Neural progenitor cell (in vitro differentiated cells): ENCODE data around the gene COX19. TPM values are rescaled to one million over a fixed set of nuclear protein-coding genes. Genes with fewer than 3 reads are reported as not detected.
"Not testable (repeated sequence)": the region's sequence is repeated elsewhere in the genome, so short reads cannot be mapped to it uniquely, and the experiment has no call there.

Experiments used
- DNase-seq: peaks from one replicate; pipeline ENCODE4 v3.0.0-alpha.2; 2016; ENCODE audit warnings: low spot score
- H2AFZ ChIP-seq: fragments of 200-600 bp; sonication (generic); replicated peaks from 2 replicates; pipeline ENCODE4 v1.6.1; 2016; ENCODE audit warnings: antibody characterized with exemption
- H3F3A ChIP-seq: fragments of 200-600 bp; sonication (generic); 2 replicates; pipeline ENCODE4 v1.6.1; 2016; ENCODE audit warnings: antibody characterized with exemption, low read depth
- H3K27ac ChIP-seq: fragments of 200-600 bp; sonication (generic); 2 replicates; pipeline ENCODE4 v1.5.1; 2016; ENCODE audit warnings: mild to moderate bottlenecking
- H3K27me3 ChIP-seq: fragments of 200-600 bp; sonication (generic); 2 replicates; pipeline ENCODE4 v1.6.1; 2016; ENCODE audit warnings: mild to moderate bottlenecking, moderate library complexity
- H3K36me3 ChIP-seq: fragments of 200-600 bp; sonication (generic); 2 replicates; pipeline ENCODE4 v1.5.1; 2016
- H3K4me1 ChIP-seq: fragments of 200-600 bp; sonication (generic); 2 replicates; pipeline ENCODE4 v1.6.1; 2016; ENCODE audit warnings: mixed run types
- H3K4me2 ChIP-seq: fragments of 200-600 bp; sonication (generic); 2 replicates; pipeline ENCODE4 v1.6.1; 2016
- H3K4me3 ChIP-seq: fragments of 200-600 bp; sonication (generic); 2 replicates; pipeline ENCODE4 v1.5.1; 2016
- H3K79me2 ChIP-seq: fragments of 200-600 bp; sonication (generic); 2 replicates; pipeline ENCODE4 v1.6.1; 2016; ENCODE audit warnings: low read depth
- H3K9ac ChIP-seq: fragments of 200-600 bp; sonication (generic); 2 replicates; pipeline ENCODE4 v1.6.1; 2016
- H3K9me3 ChIP-seq: fragments of 200-600 bp; sonication (generic); 2 replicates; pipeline ENCODE4 v1.5.1; 2016; ENCODE audit warnings: low read depth
- H4K20me1 ChIP-seq: fragments of 200-600 bp; sonication (generic); 2 replicates; pipeline ENCODE4 v1.6.1; 2016; ENCODE audit warnings: low read depth
- H3K27ac Mint-ChIP-seq: 3 replicates; pipeline ENCODE4 v1.8.0; 2021; ENCODE audit warnings: mixed read lengths
- H3K27me3 Mint-ChIP-seq: 2 replicates; pipeline ENCODE4 v1.8.0; 2022; ENCODE audit warnings: low read depth, mild to moderate bottlenecking, inconsistent platforms, moderate library complexity, mixed read lengths; ENCODE audit not compliant: insufficient read depth
- H3K36me3 Mint-ChIP-seq: 3 replicates; pipeline ENCODE4 v1.8.0; 2021; ENCODE audit warnings: mixed read lengths
- H3K4me1 Mint-ChIP-seq: 3 replicates; pipeline ENCODE4 v1.8.0; 2021; ENCODE audit warnings: mixed read lengths
- H3K4me3 Mint-ChIP-seq: 3 replicates; pipeline ENCODE4 v1.8.0; 2021; ENCODE audit warnings: mild to moderate bottlenecking, moderate library complexity, mixed read lengths
- H3K9me3 Mint-ChIP-seq: 3 replicates; pipeline ENCODE4 v1.8.0; 2020; ENCODE audit warnings: mixed read lengths
- CTCF ChIP-seq: fragments of 200-600 bp; sonication (generic); IDR thresholded peaks from 2 replicates; pipeline ENCODE4 v1.5.1; 2017; ENCODE audit warnings: antibody characterized with exemption, mild to moderate bottlenecking
- EZH2 ChIP-seq: fragments of 200-600 bp; sonication (generic); IDR thresholded peaks from 2 replicates; pipeline ENCODE4 v1.6.1; 2017; ENCODE audit warnings: antibody characterized with exemption, mild to moderate bottlenecking, moderate library complexity
- EZH2phosphoT487 ChIP-seq: fragments of 200-600 bp; sonication (generic); IDR thresholded peaks from 2 replicates; pipeline ENCODE4 v1.6.1; 2017; ENCODE audit warnings: antibody characterized with exemption
- total RNA-seq: library from RNA; depleted of rRNA; stranded (reverse); fragments of >200 nt; gene quantifications from 2 replicates; pipeline ENCODE4 v1.2.3, GENCODE V29; 2015; ENCODE audit warnings: low replicate concordance

Gene COX19
- total RNA-seq, 1 donor from 2014 or later: 15.1 TPM

DNA sequence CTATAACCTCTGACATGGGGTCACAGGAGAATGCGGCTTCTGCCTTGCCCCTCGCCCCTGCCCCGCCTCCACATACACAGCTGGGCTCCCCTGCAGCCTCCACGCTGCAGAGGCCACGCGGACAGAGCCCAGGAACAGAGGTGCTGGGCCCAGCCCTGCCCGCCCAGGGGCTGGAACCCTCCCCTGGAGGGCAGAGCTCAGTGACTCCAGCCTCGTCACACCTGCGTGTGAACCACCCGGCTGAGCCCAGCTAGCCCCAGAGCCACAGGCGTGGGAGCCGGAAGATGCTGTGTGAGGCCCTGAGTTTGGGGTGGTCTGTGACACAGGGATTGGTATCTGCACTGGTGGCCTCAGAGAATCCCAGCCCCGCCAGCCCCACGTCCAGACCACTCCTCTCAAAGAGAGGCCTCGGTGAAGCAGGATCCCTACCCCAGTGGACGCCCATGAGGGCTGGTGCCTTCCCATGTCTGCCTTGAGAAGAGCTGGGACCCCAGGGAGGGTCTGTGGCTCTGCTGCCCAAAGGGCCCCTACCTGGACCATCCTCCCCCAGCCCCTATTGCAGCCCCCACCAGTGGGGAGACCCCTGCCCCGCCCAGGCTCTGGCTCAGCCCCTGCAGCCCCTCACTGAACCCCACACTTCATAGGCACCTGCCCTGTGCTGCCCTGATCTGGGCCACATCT, 12.8 kb downstream of the COX19 start:
- Histone ChIP-seq H3K4me1 (peaks cover 9% of the 10 kb centered on the region), H3K4me3 (no peak overlapping the region), H3K9ac (no peak overlapping the region), H3K79me2 (no peaks in the 10 kb centered on the region), H3F3A (peaks cover 6% of the 10 kb centered on the region), H3K27me3 (no peaks in the 10 kb centered on the region), H3K36me3 (no peaks in the 10 kb centered on the region), H2AFZ (no peak overlapping the region), H4K20me1 (peaks cover 10% of the 10 kb centered on the region), H3K9me3 (no peaks in the 10 kb centered on the region), H3K27ac (no peak overlapping the region), H3K4me2 (no peak overlapping the region)
- peaks cover 17% of the 10 kb centered on the region for H3K27me3 Mint-ChIP-seq
- H3K4me3 Mint-ChIP-seq: no peak overlapping the region
- TF ChIP-seq EZH2 (no peak), EZH2phosphoT487 (no peak), CTCF (no peak)
- peak; percentile 1 for DNase-seq
- no peak overlapping the region for H3K27ac Mint-ChIP-seq
- peaks cover 3% of the 10 kb centered on the region for H3K36me3 Mint-ChIP-seq
- H3K9me3 Mint-ChIP-seq: no peaks in the 10 kb centered on the region
- peaks cover 15% of the 10 kb centered on the region for H3K4me1 Mint-ChIP-seq

DNA sequence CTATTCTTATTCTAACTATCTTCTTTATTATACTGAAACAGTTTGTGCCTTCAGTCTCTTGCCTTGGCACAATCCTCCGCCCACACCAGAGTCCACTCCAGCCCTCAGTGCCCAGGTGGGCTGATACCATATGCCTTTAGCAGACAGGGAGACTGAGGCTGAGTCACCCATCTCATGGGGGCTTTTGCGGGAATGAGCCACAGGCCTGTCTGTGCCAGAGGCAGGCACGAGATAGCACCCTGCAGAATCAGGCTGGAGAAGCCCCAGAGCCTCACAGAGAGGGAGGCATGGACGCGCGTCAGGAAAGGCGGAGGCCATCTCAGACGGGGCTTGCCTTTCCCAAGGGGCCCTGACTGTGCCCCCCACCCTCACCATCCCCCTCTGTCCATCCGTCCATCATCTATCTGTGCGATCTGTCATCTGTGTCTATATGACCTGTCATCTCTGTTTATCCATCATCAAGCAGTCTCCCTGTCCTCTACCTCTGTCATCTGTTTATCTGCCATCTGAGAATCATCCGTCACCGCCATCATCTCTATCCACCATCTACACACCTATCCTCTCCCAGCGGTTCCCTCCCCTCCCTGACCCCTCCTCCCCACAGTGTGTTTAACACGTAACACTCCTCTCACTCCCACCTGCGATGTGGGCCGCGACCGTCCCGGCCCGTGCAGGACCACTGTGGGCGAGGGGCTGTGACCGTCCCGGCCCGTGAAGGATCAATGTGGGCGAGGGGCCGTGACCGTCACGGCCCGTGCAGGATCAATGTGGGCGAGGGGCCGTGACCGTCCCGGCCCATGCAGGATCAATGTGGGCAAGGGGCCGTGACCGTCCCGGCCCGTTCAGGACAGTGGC, 13.6 kb downstream of the COX19 start:
- Histone ChIP-seq H3K4me3 (no peak overlapping the region), H3K9ac (no peak overlapping the region), H3K9me3 (no peaks in the 10 kb centered on the region), H3K27ac (no peak overlapping the region), H3K79me2 (no peaks in the 10 kb centered on the region), H3K4me1 (peaks cover 9% of the 10 kb centered on the region), H3K36me3 (no peaks in the 10 kb centered on the region), H3K27me3 (no peaks in the 10 kb centered on the region), H4K20me1 (peaks cover 10% of the 10 kb centered on the region), H3K4me2 (no peak overlapping the region), H3F3A (peaks cover 10% of the 10 kb centered on the region), H2AFZ (no peak overlapping the region)
- Mint-ChIP-seq H3K36me3 (no peaks in the 10 kb centered on the region), H3K9me3 (no peaks in the 10 kb centered on the region), H3K27me3 (peaks cover 13% of the 10 kb centered on the region), H3K27ac (no peak overlapping the region), H3K4me1 (peaks cover 17% of the 10 kb centered on the region), H3K4me3 (no peak overlapping the region)
- TF ChIP-seq EZH2phosphoT487 (no peak), CTCF (no peak), EZH2 (no peak)
- DNase-seq: peak; percentile 1

DNA sequence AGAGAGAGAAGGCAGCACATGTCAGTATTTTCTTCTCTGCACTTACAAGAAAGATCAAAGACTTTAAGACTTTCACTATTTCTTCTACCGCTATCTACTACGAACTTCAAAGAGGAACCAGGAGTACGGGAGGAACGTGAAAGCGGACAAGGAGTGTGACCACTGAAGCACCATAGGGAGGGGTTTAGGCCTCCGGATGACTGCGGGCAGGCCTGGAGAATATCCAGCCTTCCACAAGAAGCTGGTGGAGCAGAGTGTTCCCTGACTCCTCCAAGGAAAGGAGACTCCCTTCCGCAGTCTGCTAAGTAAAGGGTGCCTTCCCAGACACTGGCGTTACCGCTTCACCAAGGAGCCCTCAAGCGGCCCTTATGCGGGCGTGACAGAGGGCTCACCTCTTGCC, 14.4 kb downstream of the COX19 start:
- H3K27ac ChIP-seq, H4K20me1 ChIP-seq, H3K9ac ChIP-seq, H3K9me3 ChIP-seq, H3K9me3 Mint-ChIP-seq, H3K27me3 ChIP-seq, H3K27ac Mint-ChIP-seq, H3F3A ChIP-seq, H3K4me3 ChIP-seq, H3K4me3 Mint-ChIP-seq, H3K36me3 ChIP-seq, H3K36me3 Mint-ChIP-seq, H3K79me2 ChIP-seq, H2AFZ ChIP-seq, DNase-seq, H3K4me2 ChIP-seq, H3K4me1 ChIP-seq: not testable (repeated sequence)
- peaks cover 17% of the 10 kb centered on the region for H3K4me1 Mint-ChIP-seq
- H3K27me3 Mint-ChIP-seq: peaks cover 14% of the 10 kb centered on the region
